GM08714 (cell line): ENCODE measurements around the gene RNF41.

Source experiments
- H3K4me3 ChIP-seq: fragments of 200-500 bp; sonication (Bioruptor generic); 2 replicates; pipeline ENCODE4 v1.5.1; 2014; ENCODE audit warnings: mild to moderate bottlenecking, low read length, inconsistent platforms
- ZNF274 ChIP-seq: IDR thresholded peaks from 2 replicates; pipeline ENCODE4 v1.6.1; 2012; ENCODE audit warnings: mild to moderate bottlenecking, low read depth, low read length

Gene RNF41

DNA sequence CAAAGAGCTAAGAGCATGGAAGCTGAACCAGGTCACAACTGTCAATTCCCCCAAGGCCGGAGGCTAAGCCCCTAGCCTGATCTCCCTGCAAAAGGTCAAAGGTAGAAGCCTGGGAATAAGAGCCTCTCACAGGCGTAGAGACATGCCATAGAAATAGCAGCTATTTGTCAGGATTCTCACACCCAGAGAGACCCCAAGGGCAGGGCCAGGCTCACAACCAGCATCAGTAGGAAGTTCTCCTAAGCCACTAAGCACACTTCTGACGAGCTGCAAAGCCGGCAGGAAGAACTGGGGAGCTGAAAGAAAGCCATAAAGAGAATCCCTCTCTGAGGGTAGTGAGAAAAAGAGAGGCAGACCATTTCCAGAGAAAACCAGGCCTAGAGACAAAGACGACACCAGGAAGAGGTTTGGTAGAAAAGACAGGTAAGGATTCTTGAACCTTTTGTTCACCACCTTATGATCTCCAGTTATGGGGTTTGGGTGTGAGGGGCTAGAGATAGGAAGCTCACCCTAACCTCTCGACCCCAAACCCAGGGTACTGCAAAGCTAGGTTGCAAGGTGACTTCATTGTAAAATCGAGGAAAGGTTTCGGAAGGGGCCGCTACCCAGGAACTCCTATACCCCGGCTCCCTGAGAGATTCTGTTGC, 33.5 kb downstream of the RNF41 start:
- TF ChIP-seq ZNF274 = no peak
- peak overlapping the region; percentile 93 for H3K4me3 ChIP-seq

DNA sequence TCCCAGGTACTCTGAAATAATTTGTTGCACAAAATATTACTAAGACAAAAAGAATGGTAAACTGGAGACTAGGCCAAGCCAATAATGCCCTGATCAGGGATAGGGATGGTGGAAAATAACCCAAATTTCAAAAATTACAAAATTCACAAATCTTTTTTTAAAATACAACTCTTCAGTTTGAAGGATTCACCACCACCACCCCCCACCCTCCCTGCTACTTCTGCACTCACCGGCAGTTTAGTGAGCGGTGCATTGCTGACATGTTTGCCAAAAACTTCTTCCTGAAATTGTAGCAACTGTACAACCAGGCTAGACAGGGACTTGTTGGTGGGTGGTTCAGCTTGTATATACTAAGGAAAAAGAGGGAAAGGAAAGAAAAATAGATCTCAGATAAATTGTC, 34.8 kb downstream of the RNF41 start:
- TF ChIP-seq ZNF274 = no peak
- no peak overlapping the region for H3K4me3 ChIP-seq

- no peak overlapping the region for H3K4me3 ChIP-seq
- TF ChIP-seq ZNF274 = no peak
These were observed 43.4 kb downstream of the RNF41 start for GRCh38 chr12:56178347-56178746.

DNA sequence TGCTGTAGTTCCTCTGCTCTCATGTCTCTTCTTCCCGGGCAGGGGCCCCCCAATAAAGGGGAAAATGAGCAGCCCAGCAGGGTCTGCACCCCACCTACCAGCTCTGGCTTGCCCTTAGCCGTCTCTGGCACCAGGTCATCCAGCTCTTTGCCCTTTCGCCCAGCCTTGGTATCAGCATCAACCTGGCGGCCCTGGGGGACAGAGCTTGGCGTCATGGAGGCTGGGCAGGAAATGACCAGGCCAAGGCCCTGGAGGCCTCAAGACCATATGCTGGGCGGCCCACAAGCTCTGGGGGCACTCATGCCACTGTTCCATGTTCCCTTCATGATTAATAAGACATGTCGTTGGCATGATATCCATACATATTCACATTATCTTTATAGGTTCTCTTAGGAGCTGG, 48.9 kb downstream of the RNF41 start:
- H3K4me3 ChIP-seq = no peak overlapping the region
- TF ChIP-seq ZNF274 = no peak

DNA sequence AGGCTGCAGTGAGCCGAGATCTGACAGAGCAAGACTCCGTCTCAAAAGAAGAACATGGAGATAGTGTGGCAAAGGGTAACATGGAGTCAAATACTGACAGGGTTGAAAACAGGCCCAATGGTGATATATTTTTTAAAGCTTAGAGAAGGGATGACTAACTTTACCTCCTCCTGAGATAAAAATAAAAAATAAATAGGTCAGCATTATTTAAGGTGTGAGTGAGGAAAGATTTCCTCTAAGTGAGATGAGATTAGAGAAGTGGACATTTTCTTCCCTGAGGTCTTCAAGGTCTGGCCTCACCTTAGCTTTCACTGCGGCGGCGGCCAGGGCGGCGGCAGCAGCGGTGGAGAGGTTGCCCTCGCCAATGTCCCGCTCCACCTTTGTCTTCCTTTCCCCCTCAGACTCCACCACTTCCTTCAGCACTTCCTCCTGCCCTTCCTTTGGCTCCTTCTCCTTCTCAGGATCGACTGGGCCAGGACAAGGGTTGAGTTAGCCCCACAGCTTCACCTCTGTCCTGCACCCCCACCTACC, 52.4 kb downstream of the RNF41 start:
- no peak overlapping the region for H3K4me3 ChIP-seq
- no peak for TF ChIP-seq ZNF274

DNA sequence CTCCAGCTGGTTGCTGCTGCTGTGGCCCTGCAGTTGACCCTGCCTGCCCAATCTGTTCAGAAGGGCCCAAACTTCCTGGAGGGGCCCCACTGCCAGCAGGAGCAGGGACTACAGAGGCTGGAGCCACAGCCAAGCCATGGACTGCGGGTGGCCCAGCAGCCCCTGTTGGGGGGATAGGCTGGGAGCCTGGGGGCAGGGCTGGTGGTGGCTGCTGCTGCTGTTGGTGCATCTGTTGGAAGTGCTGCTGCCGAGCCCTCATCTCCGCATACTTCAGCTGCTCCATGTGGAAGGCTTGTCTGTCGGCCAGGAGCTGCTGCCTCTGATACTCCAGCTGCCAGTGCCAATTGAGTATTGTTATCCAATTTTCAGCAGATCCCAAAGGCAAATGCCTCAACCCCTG, 56.4 kb downstream of the RNF41 start:
- no peak for TF ChIP-seq ZNF274
- H3K4me3 ChIP-seq = no peak overlapping the region

DNA sequence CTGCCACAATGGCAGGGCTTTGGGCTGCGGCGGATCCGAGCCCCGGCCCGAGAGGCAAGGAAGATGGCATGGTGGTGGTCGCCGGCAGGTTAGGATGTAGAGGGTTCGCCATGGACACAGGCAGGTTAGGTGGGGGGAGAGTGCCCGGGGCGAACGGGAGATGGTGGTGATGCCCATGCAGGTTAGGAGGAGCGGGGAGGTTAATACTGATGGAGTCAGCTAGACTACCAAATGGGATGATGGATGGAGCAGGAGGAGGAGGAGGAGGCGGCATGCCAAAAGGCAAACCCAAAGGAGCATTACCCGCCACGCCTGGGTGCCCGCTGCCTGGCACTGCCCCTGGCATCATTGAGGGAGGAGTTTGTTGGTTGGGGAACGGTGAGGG, 57.4 kb downstream of the RNF41 start:
- H3K4me3 ChIP-seq = no peak overlapping the region
- TF ChIP-seq ZNF274 = no peak

GRCh38 chr12:56163533-56164344, 58.0 kb downstream of the RNF41 start:
- TF ChIP-seq ZNF274 = no peak
- H3K4me3 ChIP-seq = no peak overlapping the region

DNA sequence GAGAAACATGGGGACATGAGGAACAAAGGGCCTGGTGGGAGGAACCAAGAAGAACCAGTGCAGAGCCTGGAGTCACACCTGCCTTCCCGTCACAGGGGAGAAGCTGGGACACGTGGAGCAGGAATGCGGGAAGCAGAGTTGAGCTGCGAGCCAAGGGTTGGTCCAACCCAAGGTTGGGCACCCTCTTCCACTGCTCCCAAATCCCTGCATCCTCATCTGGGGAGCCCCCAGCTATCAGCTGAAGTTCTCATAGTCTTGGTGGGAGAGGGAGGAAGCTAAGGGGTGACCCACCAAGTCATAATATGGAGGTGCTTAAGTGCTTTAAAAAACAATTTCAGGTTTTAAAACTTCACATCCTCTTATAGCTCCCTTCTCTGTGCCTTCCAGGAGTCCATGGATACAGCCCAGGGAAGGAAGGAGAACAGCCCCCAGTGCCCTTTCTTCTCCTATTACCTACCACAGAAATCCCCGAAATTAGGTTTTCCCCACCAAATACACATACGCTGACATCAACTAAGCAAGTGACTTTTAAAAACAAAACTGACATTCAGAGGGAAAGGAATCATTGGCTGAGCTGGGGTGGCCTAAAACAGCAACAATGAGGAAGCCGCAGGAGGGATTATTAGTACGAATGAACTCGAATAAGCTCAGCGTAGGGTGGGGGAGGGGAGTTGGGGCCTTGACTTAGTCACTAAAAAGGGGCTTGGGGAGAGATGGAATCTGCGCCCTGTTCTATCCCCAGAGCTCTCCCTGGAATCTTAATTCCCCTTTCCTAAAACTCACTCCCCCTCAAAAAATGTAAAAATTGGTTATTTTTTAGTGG, 59.0 kb downstream of the RNF41 start:
- no peak overlapping the region for H3K4me3 ChIP-seq
- no peak for TF ChIP-seq ZNF274

GRCh38 chr12:56161690-56162351, 59.9 kb downstream of the RNF41 start:
- no peak for TF ChIP-seq ZNF274
- no peak overlapping the region for H3K4me3 ChIP-seq

- TF ChIP-seq ZNF274 = no peak
- H3K4me3 ChIP-seq = no peak overlapping the region; the same call in 1 of the 2 replicates
These were observed 60.6 kb downstream of the RNF41 start for GRCh38 chr12:56160894-56161689.

GRCh38 chr12:56160193-56160763, 61.4 kb downstream of the RNF41 start:
- H3K4me3 ChIP-seq = peak overlapping the region; percentile 86; the same call in 1 of the 2 replicates
- no peak for TF ChIP-seq ZNF274
